ENCODE measurements around the gene GPRIN3. TPM values are rescaled to one million over a fixed set of nuclear protein-coding genes. Genes with fewer than 3 reads are reported as not detected.

Gene GPRIN3
- 1 to 10 TPM in 11 of 12 donors, not detected in 1; 3.0 to 5.2 (median 3.6) TPM for polyA plus RNA-seq (ENCODE audit: insufficient read length in 12 of 12)
- long read RNA-seq, donor 1, full-length matches to known transcripts = 21 of 21 reads
- long read RNA-seq, donor 1, partial matches to known transcripts = 0 of 21 reads
- long read RNA-seq, donor 1, other reads (novel, unspliced or antisense) = 0 of 21 reads
- long read RNA-seq, donor 2, full-length matches to known transcripts = 5 of 5 reads
- long read RNA-seq, donor 2, partial matches to known transcripts = 0 of 5 reads
- long read RNA-seq, donor 2, other reads (novel, unspliced or antisense) = 0 of 5 reads
- long read RNA-seq, donor 3, full-length matches to known transcripts = 1 of 1 reads
- long read RNA-seq, donor 3, partial matches to known transcripts = 0 of 1 reads
- long read RNA-seq, donor 3, other reads (novel, unspliced or antisense) = 0 of 1 reads
- long read RNA-seq, donor 4, full-length matches to known transcripts = 4 of 4 reads
- long read RNA-seq, donor 4, partial matches to known transcripts = 0 of 4 reads
- long read RNA-seq, donor 4, other reads (novel, unspliced or antisense) = 0 of 4 reads
- long read RNA-seq, donor 5, full-length matches to known transcripts = 6 of 6 reads
- long read RNA-seq, donor 5, partial matches to known transcripts = 0 of 6 reads
- long read RNA-seq, donor 5, other reads (novel, unspliced or antisense) = 0 of 6 reads
- long read RNA-seq, donor 6, full-length matches to known transcripts = 4 of 4 reads
- long read RNA-seq, donor 6, partial matches to known transcripts = 0 of 4 reads
- long read RNA-seq, donor 6, other reads (novel, unspliced or antisense) = 0 of 4 reads
- long read RNA-seq, donor 7, full-length matches to known transcripts = 1 of 1 reads
- long read RNA-seq, donor 7, partial matches to known transcripts = 0 of 1 reads
- long read RNA-seq, donor 7, other reads (novel, unspliced or antisense) = 0 of 1 reads
- long read RNA-seq, donor 8, full-length matches to known transcripts = 7 of 7 reads
- long read RNA-seq, donor 8, partial matches to known transcripts = 0 of 7 reads
- long read RNA-seq, donor 8, other reads (novel, unspliced or antisense) = 0 of 7 reads
- long read RNA-seq, donor 9, full-length matches to known transcripts = 9 of 9 reads
- long read RNA-seq, donor 9, partial matches to known transcripts = 0 of 9 reads
- long read RNA-seq, donor 9, other reads (novel, unspliced or antisense) = 0 of 9 reads
- long read RNA-seq, donor 10, full-length matches to known transcripts = 2 of 2 reads
- long read RNA-seq, donor 10, partial matches to known transcripts = 0 of 2 reads
- long read RNA-seq, donor 10, other reads (novel, unspliced or antisense) = 0 of 2 reads
- long read RNA-seq, donor 11, full-length matches to known transcripts = 3 of 3 reads
- long read RNA-seq, donor 11, partial matches to known transcripts = 0 of 3 reads
- long read RNA-seq, donor 11, other reads (novel, unspliced or antisense) = 0 of 3 reads

DNA sequence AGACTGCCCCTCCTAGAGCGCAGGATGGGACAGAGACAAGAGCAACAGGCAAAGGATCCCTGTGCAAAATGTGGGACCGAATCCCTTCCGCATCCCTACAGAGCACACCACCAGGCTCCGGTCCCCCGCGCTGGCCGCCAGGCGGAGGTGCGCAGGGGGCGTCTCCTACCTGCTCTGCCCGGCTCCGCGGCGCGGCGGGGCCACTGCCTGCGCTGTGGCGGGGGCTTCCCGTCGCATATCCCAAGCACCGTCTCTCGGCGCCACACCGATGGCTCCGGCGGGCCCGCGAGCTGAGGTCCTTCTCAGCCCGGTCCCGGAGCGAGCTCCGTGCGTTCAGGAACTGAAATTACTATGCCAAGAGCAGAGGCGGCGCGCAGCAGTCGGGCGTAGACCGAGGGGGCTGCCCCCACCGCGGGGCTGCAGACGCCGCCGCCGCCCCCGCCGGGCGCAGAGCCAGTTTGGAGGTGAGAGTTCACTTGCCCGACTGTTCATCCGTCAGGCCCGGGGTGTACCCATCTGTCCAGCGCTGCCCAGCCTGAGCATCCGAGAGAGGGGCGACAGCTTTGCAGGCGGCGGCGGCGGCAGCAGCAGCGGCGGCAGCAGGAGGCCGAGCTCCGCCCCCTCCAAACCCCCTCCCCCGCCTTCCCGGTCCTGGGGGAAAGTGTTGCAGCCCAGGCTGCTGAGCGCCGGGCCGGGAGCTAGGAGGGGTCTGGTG is at the start of gene GPRIN3:
TSS of gene GPRIN3 (minus strand) at position 355 of the 715 bp plus-strand sequence. CDS start 57,690 bp downstream, outside the sequence.
- DNase-seq = peak; percentile 36

GRCh38 chr4:89357340-89357739 is 49.7 kb upstream of the GPRIN3 start:
- no peak for DNase-seq

GRCh38 chr4:89356086-89356485 is 48.5 kb upstream of the GPRIN3 start:
- no peak for DNase-seq

GRCh38 chr4:89353514-89353913 is 45.9 kb upstream of the GPRIN3 start:
- no peak for DNase-seq

DNA sequence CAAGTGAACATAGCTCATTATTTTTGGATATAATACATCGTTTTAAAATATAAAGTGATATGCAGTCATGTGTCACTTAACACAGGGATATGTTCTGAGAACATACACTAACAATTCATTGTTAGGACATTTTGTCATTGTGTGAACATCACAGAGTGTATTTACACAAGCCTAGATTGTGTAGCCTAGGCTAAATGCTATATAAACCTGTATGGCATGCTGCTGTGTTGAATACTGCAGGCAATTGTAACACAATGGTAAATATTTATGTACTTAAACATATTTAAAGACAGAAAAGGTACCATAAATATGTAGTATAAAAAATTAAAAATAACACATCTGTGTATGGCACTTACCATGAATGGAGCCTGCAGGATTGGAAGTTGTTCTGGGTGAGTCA is 44.9 kb upstream of the GPRIN3 start:
- no peak for DNase-seq

- DNase-seq = no peak
These were observed 43.6 kb upstream of the GPRIN3 start for GRCh38 chr4:89351201-89351600.

DNA sequence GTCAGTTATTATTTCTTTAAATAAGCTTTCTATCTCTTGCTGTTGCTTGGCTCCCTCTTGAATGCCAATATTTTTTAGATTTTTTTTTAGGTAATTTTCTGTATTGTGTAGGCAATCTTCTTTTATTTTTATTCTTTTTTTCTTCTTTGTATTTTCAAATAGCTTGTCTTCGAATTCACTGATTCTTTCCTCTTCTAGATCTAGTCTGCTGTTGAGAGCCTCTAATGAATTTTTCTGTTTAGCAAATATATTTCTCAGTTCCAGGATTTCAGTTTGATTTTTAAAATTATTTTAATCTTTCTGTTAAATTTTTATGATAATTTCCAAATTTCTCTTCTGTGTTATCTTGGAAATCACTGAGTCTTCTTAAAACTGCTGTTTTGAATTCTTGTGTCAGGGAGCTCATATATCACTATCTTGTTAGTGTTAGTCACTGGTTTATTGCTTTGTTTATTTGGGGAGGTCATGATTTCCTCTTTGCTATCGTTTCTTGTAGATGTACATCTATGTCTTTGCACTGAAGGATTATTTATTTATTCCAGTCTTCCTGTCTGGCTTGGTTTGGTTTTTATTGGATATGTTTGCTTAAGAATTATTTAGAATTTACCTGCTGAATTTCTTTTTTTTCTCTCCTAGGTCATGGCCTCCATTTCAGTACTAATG is 39.9 kb upstream of the GPRIN3 start:
- no peak for DNase-seq

- no peak for DNase-seq
These were observed 37.0 kb upstream of the GPRIN3 start for GRCh38 chr4:89344571-89344970.

DNA sequence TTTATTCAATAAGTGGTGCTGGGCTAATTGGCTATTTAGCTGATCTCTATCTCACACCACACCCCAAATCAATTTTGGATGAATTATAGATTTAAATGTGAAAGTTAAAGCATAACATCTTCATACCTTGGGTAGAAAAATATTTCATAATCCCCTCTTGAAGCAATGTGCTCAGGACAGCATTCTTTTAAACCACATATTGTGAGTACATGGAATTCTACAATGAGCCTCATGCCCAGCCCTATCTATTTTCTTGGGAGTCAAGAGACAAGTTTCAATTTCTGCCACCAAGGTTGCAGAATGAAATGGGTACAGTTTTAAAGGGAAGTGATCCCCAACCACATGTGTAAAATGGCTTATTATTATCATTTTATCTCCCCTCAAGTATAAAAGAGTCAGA is 30.6 kb upstream of the GPRIN3 start:
- no peak for DNase-seq

GRCh38 chr4:89337681-89338080 is 30.1 kb upstream of the GPRIN3 start:
- no peak for DNase-seq

- DNase-seq = no peak
These were observed 29.3 kb upstream of the GPRIN3 start for GRCh38 chr4:89336818-89337420.

GRCh38 chr4:89334830-89335229 is 27.2 kb upstream of the GPRIN3 start:
- DNase-seq = no peak

DNA sequence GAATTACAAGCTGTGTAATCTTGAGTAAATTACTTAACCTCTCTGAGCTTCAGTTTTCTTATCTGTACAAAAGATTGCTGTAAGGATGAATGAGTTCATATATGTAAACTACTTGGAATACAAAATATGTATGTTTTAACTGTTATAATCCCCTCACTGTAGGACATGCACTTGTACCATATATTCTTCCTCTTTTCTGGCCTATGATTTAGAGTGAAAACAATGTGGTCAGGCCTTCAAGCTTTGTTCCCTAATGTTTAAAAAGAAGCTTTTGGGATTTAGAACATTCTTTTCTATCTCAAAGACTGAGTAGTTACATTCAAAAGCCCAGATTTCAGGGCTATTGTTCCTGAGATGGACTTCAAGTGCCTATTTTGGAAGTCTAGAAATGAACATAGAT is 26.7 kb upstream of the GPRIN3 start:
- DNase-seq = no peak

DNA sequence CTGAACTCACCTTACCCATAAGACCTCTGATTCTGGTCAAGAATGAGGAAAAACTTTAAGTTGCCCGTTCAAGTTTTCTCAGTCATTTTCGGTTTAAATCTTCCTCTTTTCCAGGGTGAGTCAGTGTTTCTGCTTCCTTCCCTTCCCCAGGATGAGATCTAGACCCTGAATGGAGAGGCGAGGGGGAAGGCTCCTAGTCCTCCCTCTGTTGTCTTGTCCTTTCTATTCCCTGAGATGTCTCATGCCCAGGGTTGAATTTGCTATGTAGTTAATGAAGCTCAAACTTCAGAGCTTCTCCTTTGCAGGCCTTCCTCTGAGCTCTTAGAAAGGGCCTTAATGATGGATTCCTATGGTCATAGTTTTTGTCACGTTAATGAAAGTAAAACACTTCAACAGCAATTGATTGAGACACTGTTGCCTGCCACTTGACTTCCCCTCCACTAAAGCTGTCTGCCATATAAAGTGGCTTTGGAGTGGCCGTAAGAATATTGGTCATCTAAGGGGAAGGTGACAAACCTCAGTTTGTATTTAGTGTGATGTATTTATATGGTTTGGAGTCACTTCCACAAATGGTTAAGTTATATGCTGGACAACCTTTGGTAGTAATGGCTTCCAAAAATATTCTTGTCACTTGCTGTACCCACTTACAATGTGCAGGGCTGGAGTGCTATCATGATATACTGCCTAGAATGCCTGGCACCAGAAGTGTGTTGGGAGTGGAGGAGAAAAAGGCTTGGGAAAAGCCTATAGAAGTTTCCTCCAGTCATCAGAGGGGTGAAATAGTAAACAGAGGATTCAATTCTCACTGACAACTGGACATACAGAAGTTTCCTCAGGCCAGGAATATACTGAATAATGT is 24.3 kb upstream of the GPRIN3 start:
- DNase-seq = no peak

GRCh38 chr4:89331197-89331596 is 23.6 kb upstream of the GPRIN3 start:
- no peak for DNase-seq

GRCh38 chr4:89329280-89329679 is 21.7 kb upstream of the GPRIN3 start:
- DNase-seq = no peak

DNA sequence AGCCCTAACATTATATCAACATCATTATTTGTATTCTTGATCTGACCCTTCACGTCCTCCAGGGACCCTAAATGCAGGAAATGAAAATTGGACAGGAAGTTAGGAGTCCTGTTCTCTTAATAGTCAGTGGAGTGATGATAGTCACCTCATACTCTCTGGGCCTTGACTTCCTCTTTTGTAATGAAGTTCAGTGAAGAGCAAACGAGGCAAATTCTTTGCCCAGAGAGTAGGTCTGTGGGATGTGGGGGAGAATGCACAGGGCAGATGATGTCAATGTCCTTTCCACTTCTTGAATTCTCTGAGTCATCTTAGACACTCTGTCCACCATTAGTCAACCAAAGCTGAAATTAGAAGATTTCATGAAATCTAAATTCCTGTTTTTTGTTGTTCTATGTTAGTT is 17.1 kb upstream of the GPRIN3 start:
- no peak for DNase-seq

DNA sequence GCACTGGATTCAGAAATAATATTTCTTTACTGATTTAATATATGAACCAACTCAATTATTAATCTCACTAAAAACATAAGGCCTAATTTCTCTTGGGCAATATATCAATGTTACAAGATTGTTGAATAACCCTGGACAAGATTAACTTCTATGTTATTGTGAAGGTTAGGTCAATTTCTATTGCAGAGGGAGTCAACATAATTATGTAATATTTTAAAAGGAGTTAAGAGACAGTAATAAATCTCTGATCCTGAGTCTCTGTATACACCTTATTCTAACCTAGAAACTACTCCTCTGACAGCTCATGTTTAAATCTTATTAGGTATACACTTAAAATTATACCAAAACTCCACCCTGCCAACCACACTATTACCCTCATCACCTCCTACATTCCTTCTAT is 15.1 kb upstream of the GPRIN3 start:
- no peak for DNase-seq

GRCh38 chr4:89319756-89320155 is 12.2 kb upstream of the GPRIN3 start:
- no peak for DNase-seq
